GM21367 (cell line): ENCODE data around the gene EHF.

Experiments used
- ATAC-seq: cut with Tn5 transposase; IDR thresholded peaks from one replicate; pipeline ENCODE4 v1.9.1; 2021; ENCODE audit not compliant: unreplicated experiment

Gene EHF

DNA sequence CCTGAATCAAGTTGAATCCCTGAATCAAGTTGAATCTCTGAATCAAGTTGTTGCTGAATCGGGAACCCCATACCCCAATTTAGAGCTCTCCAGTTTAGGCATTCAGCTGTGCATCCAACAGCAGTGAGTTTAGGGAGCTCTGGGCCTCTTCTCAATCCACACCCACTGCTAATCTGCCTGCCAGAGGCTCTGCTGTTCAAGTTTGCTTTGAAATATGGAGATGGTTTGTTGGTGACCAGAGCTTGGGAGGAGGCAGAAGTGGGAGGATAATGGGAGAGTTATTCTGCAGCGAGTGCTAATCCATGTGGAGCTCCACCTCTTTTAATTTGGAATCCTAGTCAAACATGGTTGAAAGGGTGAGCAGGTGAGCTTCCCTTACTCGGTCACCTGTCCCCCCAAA is 22.4 kb downstream of the EHF start:
- no peak for ATAC-seq

DNA sequence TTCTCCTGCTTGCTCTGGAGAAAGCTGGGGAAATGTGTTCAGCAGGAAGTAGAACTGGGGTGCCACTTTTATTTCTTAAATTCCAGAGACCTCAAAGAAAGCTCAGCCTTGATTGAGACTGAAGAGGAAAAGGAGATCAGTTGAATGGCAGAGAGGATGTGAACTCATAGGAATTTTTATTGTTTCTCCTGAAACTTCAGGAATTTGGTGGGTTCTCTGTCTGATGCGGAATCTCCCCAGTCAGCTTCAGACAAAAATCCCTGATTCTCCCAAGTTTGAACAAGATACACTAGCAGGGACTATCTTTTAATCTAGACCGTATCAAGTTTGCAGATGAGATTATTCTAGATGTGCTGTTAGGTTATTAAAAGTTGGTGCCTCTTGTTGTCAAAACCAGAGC is 23.0 kb downstream of the EHF start:
- ATAC-seq: no peak

DNA sequence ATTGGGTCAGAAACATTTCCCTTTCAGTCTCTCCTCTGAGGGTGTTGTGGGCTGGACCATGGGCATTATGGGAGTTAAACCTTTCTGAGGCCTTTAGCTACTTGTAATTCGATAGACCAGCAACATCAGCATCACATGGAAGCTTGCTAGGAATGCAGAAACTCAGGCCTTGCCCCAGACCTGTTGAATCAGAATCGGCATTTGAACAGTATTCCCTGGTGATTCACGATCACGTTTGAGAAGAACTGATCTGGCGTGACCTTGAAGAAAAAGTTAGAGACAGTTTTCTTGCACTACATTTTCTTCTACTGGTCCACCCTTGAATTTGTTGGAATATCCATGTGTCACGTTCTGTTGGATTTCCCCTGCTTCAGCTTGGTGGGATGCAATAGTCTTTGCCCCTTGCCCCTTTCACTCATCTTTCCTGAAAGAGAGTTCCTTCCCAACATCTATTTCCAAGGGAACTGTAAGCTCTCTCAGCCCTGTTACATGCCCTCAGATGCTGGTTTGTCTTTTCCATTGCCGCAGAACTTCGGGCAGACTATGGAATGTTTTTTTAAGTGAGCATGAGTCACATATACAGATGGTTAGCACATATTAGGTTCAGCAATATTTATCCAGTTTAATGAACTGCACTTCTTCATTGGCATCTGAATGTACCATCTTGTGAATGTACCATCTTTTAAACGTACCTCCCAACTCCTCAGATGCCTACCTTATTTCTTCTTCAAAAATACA is 23.9 kb downstream of the EHF start:
- ATAC-seq: no peak

DNA sequence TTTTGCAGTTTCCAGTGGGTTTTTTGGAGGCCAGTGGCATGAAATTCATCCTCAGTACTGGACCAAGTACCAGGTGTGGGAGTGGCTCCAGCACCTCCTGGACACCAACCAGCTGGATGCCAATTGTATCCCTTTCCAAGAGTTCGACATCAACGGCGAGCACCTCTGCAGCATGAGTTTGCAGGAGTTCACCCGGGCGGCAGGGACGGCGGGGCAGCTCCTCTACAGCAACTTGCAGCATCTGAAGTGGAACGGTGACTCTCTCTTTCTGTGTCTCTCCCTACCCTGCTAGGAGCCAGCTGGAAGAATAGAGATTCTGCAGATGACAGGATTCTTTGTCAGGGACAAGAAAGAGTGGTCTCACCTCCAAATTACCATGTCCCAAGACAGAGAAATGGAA is 25.5 kb downstream of the EHF start:
- ATAC-seq: no peak

DNA sequence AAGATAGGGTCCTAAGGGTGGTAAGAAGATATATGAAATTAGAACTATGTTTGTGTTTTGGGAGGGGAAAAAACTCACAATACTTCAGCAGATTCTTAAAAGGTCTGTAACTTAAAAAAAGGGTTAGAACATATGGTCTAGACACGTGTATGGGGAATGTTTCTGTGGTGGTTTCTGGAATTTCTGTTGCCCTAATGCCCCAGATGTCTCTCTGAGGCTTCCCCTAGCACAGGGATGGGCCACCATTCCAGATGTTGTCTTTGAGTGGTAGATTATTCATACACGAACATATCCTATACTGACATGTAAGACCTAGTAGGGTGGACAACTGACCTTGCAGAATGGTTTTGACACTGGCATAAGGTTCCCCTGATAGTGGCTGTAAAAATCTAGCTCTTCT is 26.2 kb downstream of the EHF start:
- no peak for ATAC-seq

DNA sequence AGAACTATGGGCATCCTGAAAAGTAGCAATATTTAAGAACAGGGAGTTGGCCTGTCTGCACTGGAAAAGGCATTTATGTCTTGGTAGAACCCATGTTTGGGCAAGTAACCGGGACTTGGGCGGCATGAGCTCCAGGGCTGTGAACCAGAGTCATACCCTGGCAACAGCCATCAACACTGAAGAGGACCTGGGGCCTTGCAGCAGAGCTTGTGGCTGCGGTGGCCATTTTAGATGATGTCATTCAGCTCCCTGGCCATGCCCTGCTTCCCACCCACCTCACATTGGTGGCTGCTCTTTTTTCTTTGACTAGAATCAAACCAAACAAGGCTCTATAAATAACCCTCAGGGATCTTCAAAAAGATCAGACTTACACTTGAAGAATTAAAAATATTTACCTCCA is 26.6 kb downstream of the EHF start:
- ATAC-seq: no peak

DNA sequence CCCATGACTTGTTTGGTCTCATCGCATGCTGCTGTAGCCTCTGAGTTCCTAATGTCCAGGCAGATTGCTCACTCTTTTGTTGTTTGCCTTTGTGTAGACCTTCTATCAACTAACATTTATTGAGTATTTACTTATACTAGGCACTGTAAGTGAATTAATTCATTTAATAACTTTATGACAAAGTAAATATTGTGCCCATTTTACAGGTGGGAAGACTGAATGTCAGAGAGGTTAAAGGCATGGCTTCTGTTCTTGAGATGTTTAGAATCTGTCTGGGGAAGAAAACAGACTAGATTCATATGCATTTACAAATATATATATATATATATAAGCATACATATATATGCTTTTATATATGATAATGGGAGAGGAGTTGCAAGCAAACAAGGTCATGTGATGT is 27.1 kb downstream of the EHF start:
- no peak for ATAC-seq

DNA sequence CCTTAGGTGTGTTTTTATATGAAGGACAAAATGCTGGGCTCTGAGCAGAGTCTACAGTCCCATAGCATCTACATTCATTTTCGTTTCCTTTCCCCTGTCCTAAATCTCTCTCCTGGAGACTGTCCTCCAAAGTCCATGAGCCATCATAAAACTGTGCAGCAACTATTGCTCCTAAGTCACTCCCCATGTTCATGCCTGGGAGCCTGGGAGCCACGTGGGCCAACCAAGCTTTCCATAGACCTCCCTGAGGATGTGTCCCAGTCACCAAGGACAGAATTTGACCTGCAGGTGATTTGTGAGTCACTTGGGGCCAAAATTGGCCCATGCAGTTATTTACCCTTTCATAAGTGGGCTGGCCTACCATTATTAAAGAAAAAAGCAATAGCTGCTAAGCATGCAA is 28.7 kb downstream of the EHF start:
- ATAC-seq: no peak

DNA sequence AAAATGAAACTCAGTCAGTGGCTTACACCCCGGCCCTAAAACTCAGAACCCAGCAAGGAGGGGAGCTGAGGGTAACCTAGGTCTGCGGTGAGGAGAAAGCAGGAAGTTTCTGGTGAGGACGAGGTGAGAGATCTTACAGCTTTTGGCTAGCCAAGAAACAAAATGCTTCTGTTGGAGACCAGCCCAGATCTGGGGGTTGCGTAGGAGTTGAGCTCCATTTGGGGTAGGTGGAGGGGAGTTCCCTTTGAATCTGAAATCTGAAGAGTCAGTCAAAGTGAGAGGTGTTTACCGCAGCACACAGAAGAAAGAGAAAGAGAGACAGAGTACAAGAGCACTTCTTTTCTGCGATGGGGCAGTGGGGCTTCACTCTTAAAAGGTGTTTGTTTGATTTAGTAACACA is 29.6 kb downstream of the EHF start:
- ATAC-seq: peak; percentile 92

DNA sequence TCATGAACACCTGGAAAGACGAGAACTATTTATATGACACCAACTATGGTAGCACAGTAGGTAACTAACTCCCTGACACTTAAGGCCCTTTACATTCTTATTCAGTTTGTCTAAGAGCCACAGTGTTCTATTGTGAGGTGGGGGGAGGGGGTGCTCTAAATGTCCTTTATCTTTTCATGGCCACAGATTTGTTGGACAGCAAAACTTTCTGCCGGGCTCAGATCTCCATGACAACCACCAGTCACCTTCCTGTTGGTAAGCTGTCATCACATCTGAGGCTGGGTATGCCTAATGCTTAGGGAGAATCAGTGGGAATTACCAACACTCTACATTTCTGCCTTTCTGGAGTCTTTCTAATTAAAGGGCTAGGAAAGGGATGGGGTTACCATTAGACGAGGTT is 30.7 kb downstream of the EHF start:
- ATAC-seq: no peak

DNA sequence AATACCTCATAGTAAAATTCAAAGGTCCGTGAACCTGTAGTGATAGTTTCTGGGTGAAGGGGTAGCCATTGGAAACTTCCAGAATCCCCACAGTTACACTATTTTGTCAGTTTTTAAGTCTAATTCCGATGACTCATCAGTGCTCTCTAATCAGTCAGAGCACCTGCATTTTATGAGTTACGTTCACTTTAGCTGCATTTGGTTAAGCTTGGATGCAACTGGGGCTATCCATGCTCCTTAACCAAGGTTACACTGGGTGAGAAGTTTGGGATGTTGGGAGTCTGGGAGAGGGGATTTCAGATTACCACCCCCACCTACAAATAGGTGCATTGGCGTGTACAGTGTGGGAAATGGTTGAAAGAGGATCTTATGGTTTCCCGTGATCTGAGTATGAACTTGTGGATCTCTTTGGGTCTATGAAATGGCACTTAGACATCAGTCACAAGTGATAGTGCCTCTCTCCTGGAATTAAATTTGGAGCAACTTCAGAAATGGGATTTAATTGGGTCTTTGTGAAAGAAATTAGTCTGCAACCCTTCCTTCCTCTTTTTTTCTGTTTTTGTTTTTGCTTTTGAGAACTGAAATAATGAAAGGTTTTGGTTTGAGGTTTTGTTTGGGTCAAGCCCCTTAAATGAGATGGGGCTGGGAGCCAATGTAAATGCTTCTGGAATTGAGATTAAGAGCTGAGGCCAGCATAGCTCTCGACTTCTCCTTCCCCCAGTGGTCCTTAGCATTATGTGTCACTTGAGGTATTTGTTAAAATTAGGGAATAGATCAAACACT is 31.5 kb downstream of the EHF start:
- ATAC-seq: no peak

DNA sequence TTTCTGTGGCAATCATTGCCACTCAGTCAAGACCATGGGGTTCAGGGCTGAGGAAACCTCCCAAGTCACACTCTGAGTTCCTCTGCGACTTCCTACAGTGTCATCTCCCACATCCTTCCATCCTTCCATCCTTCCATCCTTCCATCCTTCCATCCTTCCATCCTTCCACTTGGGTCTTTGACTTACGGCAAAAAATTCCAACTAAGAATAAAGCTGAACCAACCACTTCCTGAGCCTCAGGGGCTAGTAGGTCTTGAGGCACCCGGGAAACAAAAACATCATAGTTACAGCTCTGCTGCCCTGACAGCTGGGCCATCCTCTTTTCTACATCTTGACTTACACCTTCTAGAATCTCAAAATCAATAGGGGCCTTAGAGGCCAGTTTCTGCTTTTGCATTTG is 32.1 kb downstream of the EHF start:
- ATAC-seq: no peak

DNA sequence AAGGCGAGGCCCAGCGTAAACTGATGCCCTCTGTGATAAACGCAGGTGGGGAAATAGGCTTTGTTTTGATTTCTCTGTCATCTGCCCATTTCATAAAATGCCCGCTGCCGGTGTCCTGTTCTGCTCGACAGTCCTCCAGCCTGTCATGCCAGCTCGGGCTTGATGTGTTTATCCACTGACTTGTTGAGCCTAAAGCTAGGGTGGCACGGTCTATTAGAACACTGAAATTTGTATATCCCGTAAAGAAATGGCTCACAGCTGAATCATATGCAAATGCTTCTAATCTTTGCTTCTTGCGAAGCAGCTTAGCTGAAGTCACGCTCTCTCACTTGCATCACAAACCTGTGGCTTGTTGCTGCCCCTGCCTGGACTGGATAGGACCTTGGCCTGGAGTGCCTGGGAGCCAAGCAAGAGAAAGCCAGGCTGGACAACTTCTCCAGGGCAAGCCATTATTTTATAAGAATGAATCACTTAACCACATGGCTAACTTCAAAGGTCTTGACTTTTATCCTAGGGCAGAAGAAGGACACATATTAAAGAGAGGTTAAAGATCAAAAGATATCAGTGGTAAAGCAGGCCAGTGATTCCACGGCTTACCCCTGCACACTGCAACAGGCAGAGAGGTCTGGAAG is 33.1 kb downstream of the EHF start:
- ATAC-seq: no peak

DNA sequence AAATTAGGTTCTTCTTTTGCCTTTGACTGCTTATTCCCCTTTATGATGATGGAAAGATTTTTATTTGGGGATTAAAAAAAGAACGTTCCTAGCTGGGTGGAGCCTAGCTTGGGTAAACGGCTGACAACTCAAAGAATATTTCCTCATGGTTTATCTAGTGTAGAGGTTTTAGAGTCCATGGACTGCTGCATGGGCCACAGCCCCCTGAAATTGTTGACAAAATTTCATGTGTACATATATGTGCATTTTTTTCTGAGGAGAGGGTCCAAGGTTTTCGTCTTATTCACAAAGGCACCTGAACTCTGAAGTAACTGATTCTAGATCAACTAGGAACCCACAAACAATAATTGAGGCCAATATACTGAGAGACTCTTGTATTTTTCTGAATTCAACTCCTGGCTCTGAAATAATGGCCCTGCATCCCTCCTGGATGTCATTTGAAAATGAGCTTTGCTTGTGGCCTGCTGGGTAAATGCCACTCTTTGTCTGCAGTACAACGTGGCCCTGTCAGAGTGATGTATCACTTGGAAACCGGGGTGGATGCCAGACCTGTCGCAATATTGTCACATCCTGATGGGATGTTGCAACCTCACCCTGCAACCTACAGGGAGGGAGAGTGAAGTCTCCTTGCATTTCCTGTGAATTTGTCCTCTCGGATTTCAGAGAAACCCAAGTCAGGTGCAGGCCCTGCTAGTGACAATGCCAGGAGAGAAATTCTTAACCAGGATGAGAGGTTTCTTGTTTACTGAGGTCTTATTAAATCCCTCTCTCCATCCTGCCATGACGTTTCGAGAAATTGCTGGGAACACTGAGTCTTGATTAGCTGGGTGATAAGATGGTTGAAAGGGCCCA is 33.8 kb downstream of the EHF start:
- ATAC-seq: no peak

DNA sequence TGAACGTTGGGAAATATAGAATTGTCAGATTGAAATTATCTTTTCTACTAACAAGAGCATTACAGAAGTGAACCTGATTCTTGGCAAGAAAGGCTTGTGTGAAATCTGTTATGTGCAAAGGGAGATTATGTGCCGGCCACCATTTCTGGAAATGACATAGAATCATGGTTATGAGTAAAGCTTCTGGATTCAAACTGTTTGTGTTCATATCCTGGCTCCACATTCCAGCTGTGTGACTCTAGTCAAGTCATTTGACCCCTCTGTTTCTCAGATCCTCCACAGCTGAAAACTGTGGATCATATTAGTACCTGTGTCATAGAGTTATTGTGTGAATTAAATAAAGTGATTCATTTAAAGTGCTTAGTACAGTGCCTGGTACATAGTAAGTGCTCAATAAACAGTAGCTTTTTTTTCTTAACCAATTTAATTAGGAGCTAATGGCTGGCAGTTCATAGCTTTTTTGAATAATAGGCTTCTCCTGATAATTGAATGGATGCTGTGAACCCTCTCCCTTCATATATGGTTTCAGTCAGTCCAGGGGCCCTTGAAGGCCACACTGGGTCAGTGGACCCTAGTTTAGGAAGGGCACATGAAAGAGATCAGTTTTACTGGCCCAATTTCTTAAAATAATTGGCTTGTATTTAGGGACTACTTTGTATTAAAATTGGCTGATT is 34.6 kb downstream of the EHF start:
- ATAC-seq: no peak

DNA sequence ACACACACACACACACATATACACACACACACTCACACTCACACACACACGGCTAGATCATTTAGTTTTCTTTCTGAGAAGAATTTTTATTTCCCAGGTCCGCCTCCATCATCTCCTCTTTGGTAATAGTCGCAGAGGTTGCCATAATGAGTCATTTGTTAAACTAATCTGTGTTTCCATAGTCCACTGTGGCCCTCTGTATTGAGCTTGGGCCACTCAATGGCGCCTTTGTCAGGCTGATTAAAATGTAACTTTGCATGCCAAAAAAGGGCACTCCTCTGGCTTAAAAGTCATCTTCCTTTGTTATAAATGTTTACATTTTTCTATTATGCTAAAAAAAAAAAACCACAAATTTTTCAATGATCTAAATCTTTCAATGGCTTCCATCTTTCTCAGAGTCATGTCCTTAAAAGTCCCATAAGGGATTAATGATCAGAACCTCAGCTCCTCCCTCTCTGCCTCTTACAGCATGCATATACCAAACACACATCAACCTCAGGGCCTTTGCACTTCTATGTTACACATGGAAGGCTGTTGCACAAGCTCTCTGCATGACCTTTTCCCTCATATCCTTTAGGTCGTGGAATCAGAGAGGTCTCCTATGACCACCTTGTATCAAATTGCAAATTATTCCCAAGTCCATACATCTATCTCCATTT is 35.3 kb downstream of the EHF start:
- ATAC-seq: no peak

DNA sequence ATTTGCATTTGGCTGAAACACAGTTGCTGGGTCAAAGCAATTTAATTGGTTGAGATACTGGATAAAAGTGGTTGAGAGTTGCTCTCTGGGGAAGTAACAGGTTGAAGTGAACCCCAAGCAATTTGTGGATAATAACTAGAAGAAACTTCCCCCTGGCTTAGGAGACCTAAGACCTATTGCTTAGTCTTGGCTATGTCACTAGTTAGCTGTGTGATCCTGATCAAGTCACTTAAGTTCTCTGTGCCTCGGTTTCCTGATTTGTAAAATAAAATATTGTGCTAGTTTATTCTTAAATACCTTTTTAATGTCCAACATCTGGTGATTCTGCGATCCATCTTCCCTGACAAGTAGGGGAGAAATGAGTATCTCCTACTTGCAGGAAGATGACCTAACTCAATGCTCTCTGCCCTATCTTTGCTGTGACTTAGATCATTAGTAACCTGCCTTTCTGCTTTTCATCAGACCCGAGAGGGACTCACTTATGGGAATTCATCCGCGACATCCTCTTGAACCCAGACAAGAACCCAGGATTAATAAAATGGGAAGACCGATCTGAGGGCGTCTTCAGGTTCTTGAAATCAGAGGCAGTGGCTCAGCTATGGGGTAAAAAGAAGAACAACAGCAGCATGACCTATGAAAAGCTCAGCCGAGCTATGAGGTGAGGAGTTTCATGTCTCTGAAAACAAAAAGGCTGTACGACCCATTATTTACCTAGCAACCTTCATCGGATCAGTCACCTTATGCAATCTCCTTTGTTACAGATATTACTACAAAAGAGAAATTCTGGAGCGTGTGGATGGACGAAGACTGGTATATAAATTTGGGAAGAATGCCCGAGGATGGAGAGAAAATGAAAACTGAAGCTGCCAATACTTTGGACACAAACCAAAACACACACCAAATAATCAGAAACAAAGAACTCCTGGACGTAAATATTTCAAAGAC is 37.5 kb downstream of the EHF start:
- no peak for ATAC-seq

DNA sequence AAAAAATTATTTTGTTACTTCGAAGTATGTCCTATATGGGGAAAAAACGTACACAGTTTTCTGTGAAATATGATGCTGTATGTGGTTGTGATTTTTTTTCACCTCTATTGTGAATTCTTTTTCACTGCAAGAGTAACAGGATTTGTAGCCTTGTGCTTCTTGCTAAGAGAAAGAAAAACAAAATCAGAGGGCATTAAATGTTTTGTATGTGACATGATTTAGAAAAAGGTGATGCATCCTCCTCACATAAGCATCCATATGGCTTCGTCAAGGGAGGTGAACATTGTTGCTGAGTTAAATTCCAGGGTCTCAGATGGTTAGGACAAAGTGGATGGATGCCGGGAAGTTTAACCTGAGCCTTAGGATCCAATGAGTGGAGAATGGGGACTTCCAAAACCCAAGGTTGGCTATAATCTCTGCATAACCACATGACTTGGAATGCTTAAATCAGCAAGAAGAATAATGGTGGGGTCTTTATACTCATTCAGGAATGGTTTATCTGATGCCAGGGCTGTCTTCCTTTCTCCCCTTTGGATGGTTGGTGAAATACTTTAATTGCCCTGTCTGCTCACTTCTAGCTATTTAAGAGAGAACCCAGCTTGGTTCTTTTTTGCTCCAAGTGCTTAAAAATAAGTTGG is 38.3 kb downstream of the EHF start:
- no peak for ATAC-seq
